Thymus (tissue), 14 donors: ENCODE results near the gene GPR153. TPM values are rescaled to one million over a fixed set of nuclear protein-coding genes. Genes with fewer than 3 reads are reported as not detected.
A peak's percentile ranks its signal among the peaks of the same experiment; 100 is the strongest.
"Not testable (repeated sequence)": the region's sequence is repeated elsewhere in the genome, so short reads cannot be mapped to it uniquely, and the experiment has no call there.

Experiments
- DNase-seq, 9 donors: peaks; one replicate each; pipeline ENCODE4 v3.0.0-alpha.2; 2013; ENCODE audit warnings: low spot score in 9 of 9, low read depth in 6 of 9, missing footprints in 1 of 9
- H3K27ac ChIP-seq, 2 donors: one replicate each; pipeline ENCODE4 v1.5.1; 2013; ENCODE audit warnings: control low read depth in 1 of 2, low read depth in 1 of 2, low read length in 1 of 2, mild to moderate bottlenecking in 1 of 2, moderate library complexity in 1 of 2
- H3K27me3 ChIP-seq, 2 donors: one replicate each; pipeline ENCODE4 v1.5.1; 2013; ENCODE audit warnings: low read length in 1 of 2; ENCODE audit not compliant: control insufficient read depth in 2 of 2, insufficient read depth in 1 of 2
- H3K36me3 ChIP-seq, 2 donors: one replicate each; pipeline ENCODE4 v1.5.1; 2013; ENCODE audit warnings: low read length in 1 of 2, mild to moderate bottlenecking in 1 of 2, moderate library complexity in 1 of 2; ENCODE audit not compliant: control insufficient read depth in 2 of 2, insufficient read depth in 2 of 2
- H3K4me1 ChIP-seq, 2 donors: one replicate each; pipeline ENCODE4 v1.5.1; 2013; ENCODE audit warnings: low read length in 2 of 2; ENCODE audit not compliant: control insufficient read depth in 2 of 2, insufficient read depth in 2 of 2
- H3K4me3 ChIP-seq, 2 donors: one replicate each; pipeline ENCODE4 v1.5.1; 2013; ENCODE audit warnings: low read length in 2 of 2, control low read depth in 1 of 2, mild to moderate bottlenecking in 1 of 2
- H3K9me3 ChIP-seq, 2 donors: one replicate each; pipeline ENCODE4 v1.5.1; 2013; ENCODE audit warnings: low read length in 1 of 2, mild to moderate bottlenecking in 1 of 2; ENCODE audit not compliant: control insufficient read depth in 2 of 2, insufficient read depth in 1 of 2
- WGBS: extraction: QIAGEN DNeasy Blood & Tissue Kit; methylation state at CpG from one replicate; pipeline ENCODE4 v1.1.7; 2013; 5-methylcytosine and 5-hydroxymethylcytosine counted together
- long read RNA-seq, 10 donors: transcript quantifications; one replicate each; lab custom pipeline, GENCODE V29; 2026
- polyA plus RNA-seq: library from polyadenylated mRNA; stranded (reverse); fragments of 200-250 nt; gene quantifications from one replicate; pipeline ENCODE4 v1.2.3, GENCODE V29; 2013
- total RNA-seq: library from RNA; stranded (reverse); fragments of 120-200 nt; gene quantifications from one replicate; pipeline ENCODE4 v1.2.4, GENCODE V29; 2013
- donor health status: healthy.

The GPR153 gene
- total RNA-seq = 1.7 TPM
- 5.6 TPM for polyA plus RNA-seq
- long read RNA-seq, donor 1 = 0 reads
- long read RNA-seq, donor 2, full-length matches to known transcripts = 1 of 1 reads
- long read RNA-seq, donor 2, partial matches to known transcripts = 0 of 1 reads
- long read RNA-seq, donor 2, other reads (novel, unspliced or antisense) = 0 of 1 reads
- long read RNA-seq, donor 3, full-length matches to known transcripts = 2 of 2 reads
- long read RNA-seq, donor 3, partial matches to known transcripts = 0 of 2 reads
- long read RNA-seq, donor 3, other reads (novel, unspliced or antisense) = 0 of 2 reads
- long read RNA-seq, donor 4 = 0 reads
- long read RNA-seq, donor 5, full-length matches to known transcripts = 1 of 1 reads
- long read RNA-seq, donor 5, partial matches to known transcripts = 0 of 1 reads
- long read RNA-seq, donor 5, other reads (novel, unspliced or antisense) = 0 of 1 reads
- long read RNA-seq, donor 6, full-length matches to known transcripts = 2 of 2 reads
- long read RNA-seq, donor 6, partial matches to known transcripts = 0 of 2 reads
- long read RNA-seq, donor 6, other reads (novel, unspliced or antisense) = 0 of 2 reads
- long read RNA-seq, donor 7 = 0 reads
- long read RNA-seq, donor 8 = 0 reads
- long read RNA-seq, donor 9, full-length matches to known transcripts = 1 of 1 reads
- long read RNA-seq, donor 9, partial matches to known transcripts = 0 of 1 reads
- long read RNA-seq, donor 9, other reads (novel, unspliced or antisense) = 0 of 1 reads
- long read RNA-seq, donor 10, full-length matches to known transcripts = 1 of 1 reads
- long read RNA-seq, donor 10, partial matches to known transcripts = 0 of 1 reads
- long read RNA-seq, donor 10, other reads (novel, unspliced or antisense) = 0 of 1 reads

DNA sequence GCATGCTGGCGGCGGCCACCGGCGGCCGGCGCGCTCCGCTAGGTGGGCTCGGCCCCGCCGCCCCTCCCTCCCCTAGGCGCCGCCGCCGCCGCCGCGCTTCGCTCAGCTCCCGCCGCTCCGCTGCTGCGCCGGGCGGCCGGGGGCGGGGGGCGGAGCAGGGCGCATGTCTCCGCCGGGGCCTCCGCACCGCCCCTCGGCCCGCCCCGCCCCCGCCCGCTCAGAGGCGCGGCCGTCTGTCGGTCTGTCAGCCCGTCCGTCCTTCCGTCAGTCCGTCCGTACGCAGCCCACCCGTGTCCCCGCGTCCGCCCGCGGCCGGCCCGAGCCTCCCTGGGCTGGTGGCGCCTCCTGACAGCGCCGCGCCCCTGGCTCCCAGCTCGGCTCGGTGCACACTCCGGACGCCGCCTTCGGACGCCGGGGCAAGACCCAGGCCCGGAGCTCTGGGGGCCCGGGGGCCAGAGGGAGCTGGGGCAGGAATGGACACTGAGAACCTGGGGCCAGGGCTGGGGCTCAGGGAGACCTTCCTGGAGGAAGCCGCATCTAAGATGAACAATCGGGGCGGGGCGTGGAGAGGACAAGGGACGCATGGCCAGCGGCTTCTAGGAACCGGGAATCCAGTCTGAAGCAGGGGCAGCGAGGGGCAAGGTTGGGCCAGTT, at the start of gene GPR153:
Gene GPR153 (minus strand): TSS at position 138 of the 654 bp plus-strand sequence. CDS start 6,193 bp downstream, outside the sequence.
- Histone ChIP-seq H3K4me1 (peaks cover 13 to 19% of the 10 kb centered on the region in 2 donors), H3K4me3 (peak within 1 kb of the TSS; percentile 43 to 71), H3K27ac (peak within 1 kb of the TSS in 1 of 2 donors; percentile 47), H3K27me3 (peaks cover 8 to 52% of the 10 kb centered on the region in 2 donors), H3K36me3 (no peaks in the 10 kb centered on the region), H3K9me3 (no peaks in the 10 kb centered on the region)
- WGBS = 2% methylated on average over 77 of the region's 78 CpGs
- DNase-seq = peak in 4 of 9 donors; percentile 23 to 56 (median 46)

DNA sequence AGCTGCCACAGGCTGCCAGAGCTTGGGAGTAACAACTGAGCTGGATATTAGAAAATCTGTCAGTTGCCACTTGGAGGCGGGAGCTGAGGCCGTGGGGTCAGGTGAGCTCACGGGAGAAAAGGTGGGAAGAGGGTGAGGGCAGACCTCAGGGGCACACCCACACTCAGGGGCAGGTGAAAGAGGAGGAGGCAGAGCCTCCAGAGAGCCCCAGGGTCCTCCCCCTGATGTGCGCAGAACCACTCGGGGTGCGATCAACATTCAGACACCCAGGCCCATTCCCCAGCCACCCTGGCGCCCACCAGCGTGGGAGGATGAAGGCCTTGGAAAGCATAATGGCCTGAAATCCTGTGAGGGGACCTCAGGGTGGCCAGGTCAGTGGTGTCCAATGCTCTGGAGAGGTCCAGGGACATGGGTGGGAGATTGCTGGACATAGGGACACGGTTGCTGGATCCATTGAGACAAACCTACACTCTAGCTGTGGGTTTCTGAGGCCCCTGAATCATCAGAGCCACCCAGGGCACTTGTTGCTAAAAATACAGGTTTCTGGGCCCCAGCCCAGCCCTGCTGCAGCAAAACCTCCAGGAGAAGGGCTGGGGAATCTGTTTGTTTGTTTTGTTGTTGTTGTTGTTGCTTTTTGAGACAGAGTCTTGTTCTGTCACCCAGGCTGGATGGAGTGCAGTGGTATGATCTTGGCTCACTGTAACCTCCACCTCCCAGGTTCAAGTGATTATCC, 49.4 kb upstream of the GPR153 start:
- H3K9me3 ChIP-seq = peaks cover 2 to 4% of the 10 kb centered on the region in 2 donors
- 97% methylated on average over 9 of the region's 9 CpGs for WGBS
- DNase-seq = no peak
- H3K27me3 ChIP-seq = no peaks in the 10 kb centered on the region
- H3K27ac ChIP-seq = no peak overlapping the region
- H3K4me3 ChIP-seq = no peak overlapping the region
- H3K36me3 ChIP-seq = peaks cover 2 to 6% of the 10 kb centered on the region in 2 donors
- H3K4me1 ChIP-seq = no peaks in the 10 kb centered on the region

DNA sequence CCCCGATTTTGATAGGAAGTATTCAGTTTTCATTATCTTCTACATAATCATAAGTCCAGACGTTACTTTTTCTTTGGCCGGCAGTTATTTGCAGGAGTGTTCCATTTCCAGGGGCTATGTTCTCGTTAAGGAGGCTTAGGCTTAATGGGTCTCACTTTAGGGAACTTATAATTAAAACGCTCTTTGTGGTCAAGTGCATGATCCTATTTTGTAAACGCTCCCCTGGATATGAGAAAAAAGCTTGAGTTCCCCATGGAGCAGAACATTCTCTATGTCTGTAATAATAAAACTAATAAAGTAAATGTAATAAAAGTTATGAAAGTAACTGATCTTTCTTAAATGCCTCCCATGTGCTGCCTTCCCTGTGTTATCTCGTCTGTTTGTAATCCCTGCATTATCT, 48.7 kb upstream of the GPR153 start:
- Histone ChIP-seq H3K27me3 (no peaks in the 10 kb centered on the region), H3K36me3 (peaks cover 2% of the 10 kb centered on the region in 2 donors), H3K4me1 (no peaks in the 10 kb centered on the region), H3K9me3 (peaks cover 2 to 4% of the 10 kb centered on the region in 2 donors), H3K4me3 (no peak overlapping the region), H3K27ac (no peak overlapping the region)
- DNase-seq = no peak
- WGBS = 90% methylated on average over 7 of the region's 7 CpGs

DNA sequence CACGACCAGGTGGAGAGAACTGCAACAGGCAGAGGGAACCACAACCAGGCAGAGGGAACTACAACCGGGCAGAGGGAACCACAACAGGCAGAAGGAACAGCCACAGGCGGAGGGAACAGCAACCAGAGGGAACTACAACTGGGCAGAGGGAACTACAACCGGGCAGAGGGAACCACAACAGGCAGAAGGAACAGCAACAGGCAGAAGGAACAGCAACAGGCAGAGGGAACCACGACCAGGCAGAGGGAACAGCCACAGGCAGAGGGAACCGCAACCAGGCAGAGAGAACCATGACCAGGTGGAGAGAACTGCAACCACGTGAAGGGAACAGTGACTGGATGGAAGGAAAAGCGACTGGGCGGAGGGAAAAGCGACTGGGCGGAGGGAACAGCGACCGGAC, 47.6 kb upstream of the GPR153 start:
- 91% methylated on average over 13 of the region's 13 CpGs for WGBS
- peaks cover 0 to 2% of the 10 kb centered on the region in 2 donors for H3K36me3 ChIP-seq
- no peak overlapping the region for H3K27ac ChIP-seq
- no peaks in the 10 kb centered on the region for H3K4me1 ChIP-seq
- peaks cover 2 to 4% of the 10 kb centered on the region in 2 donors for H3K9me3 ChIP-seq
- no peaks in the 10 kb centered on the region for H3K27me3 ChIP-seq
- DNase-seq = no peak
- no peak overlapping the region for H3K4me3 ChIP-seq

- H3K9me3 ChIP-seq, H3K4me1 ChIP-seq, H3K27ac ChIP-seq, DNase-seq, H3K27me3 ChIP-seq, H3K4me3 ChIP-seq, H3K36me3 ChIP-seq: not testable (repeated sequence)
- WGBS = 90% methylated on average over 7 of the region's 7 CpGs
These were observed 46.8 kb upstream of the GPR153 start for GRCh38 chr1:6307682-6308081.

DNA sequence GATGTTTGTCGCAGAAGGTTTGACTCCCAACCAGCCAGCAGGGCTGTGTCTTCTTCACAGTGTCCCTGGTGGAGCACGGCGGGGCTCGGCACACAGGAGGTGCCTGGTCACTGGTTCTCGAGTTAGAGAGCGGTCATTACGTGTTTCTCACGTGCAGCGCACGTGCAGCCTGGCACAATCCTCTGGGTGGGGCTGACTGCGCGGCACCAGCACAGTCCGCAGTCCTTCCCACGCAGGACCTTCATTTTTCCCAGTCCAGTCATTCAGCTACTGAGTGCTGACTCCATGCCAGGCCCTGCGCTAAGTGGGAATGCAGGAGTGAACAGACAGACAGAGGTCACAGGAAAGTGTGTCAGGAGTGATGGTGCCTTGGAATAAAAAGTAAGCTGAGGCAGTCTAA, 46.2 kb upstream of the GPR153 start:
- H3K4me3 ChIP-seq = no peak overlapping the region
- no peaks in the 10 kb centered on the region for H3K4me1 ChIP-seq
- H3K36me3 ChIP-seq = no peaks in the 10 kb centered on the region
- no peaks in the 10 kb centered on the region for H3K27me3 ChIP-seq
- 97% methylated on average over 15 of the region's 15 CpGs for WGBS
- DNase-seq = no peak
- no peak overlapping the region for H3K27ac ChIP-seq
- H3K9me3 ChIP-seq = peaks cover 2 to 4% of the 10 kb centered on the region in 2 donors

GRCh38 chr1:6303397-6304012, 42.6 kb upstream of the GPR153 start:
- Histone ChIP-seq H3K27ac (no peak overlapping the region), H3K27me3 (no peaks in the 10 kb centered on the region), H3K9me3 (peaks cover 1 to 4% of the 10 kb centered on the region in 2 donors), H3K36me3 (peaks cover 0 to 5% of the 10 kb centered on the region in 2 donors), H3K4me3 (no peak overlapping the region), H3K4me1 (no peaks in the 10 kb centered on the region)
- DNase-seq = no peak
- WGBS = 96% methylated on average over 15 of the region's 15 CpGs

GRCh38 chr1:6302568-6302967, 41.7 kb upstream of the GPR153 start:
- H3K27me3 ChIP-seq = no peaks in the 10 kb centered on the region
- peaks cover 0 to 5% of the 10 kb centered on the region in 2 donors for H3K36me3 ChIP-seq
- peaks cover under 1 to 4% of the 10 kb centered on the region in 2 donors for H3K9me3 ChIP-seq
- DNase-seq = no peak
- no peak overlapping the region for H3K4me3 ChIP-seq
- H3K27ac ChIP-seq = no peak overlapping the region
- H3K4me1 ChIP-seq = no peaks in the 10 kb centered on the region
- WGBS = 97% methylated on average over 7 of the region's 7 CpGs
